Neural progenitor cell (in vitro differentiated cells): ENCODE data around the gene ATXN1. TPM values are rescaled to one million over a fixed set of nuclear protein-coding genes. Genes with fewer than 3 reads are reported as not detected.

Source experiments
- DNase-seq: peaks from one replicate; pipeline ENCODE4 v3.0.0-alpha.2; 2016; ENCODE audit warnings: low spot score
- H2AFZ ChIP-seq: fragments of 200-600 bp; sonication (generic); replicated peaks from 2 replicates; pipeline ENCODE4 v1.6.1; 2016; ENCODE audit warnings: antibody characterized with exemption
- H3F3A ChIP-seq: fragments of 200-600 bp; sonication (generic); 2 replicates; pipeline ENCODE4 v1.6.1; 2016; ENCODE audit warnings: antibody characterized with exemption, low read depth
- H3K27ac ChIP-seq: fragments of 200-600 bp; sonication (generic); 2 replicates; pipeline ENCODE4 v1.5.1; 2016; ENCODE audit warnings: mild to moderate bottlenecking
- H3K27me3 ChIP-seq: fragments of 200-600 bp; sonication (generic); 2 replicates; pipeline ENCODE4 v1.6.1; 2016; ENCODE audit warnings: mild to moderate bottlenecking, moderate library complexity
- H3K36me3 ChIP-seq: fragments of 200-600 bp; sonication (generic); 2 replicates; pipeline ENCODE4 v1.5.1; 2016
- H3K4me1 ChIP-seq: fragments of 200-600 bp; sonication (generic); 2 replicates; pipeline ENCODE4 v1.6.1; 2016; ENCODE audit warnings: mixed run types
- H3K4me2 ChIP-seq: fragments of 200-600 bp; sonication (generic); 2 replicates; pipeline ENCODE4 v1.6.1; 2016
- H3K4me3 ChIP-seq: fragments of 200-600 bp; sonication (generic); 2 replicates; pipeline ENCODE4 v1.5.1; 2016
- H3K79me2 ChIP-seq: fragments of 200-600 bp; sonication (generic); 2 replicates; pipeline ENCODE4 v1.6.1; 2016; ENCODE audit warnings: low read depth
- H3K9ac ChIP-seq: fragments of 200-600 bp; sonication (generic); 2 replicates; pipeline ENCODE4 v1.6.1; 2016
- H3K9me3 ChIP-seq: fragments of 200-600 bp; sonication (generic); 2 replicates; pipeline ENCODE4 v1.5.1; 2016; ENCODE audit warnings: low read depth
- H4K20me1 ChIP-seq: fragments of 200-600 bp; sonication (generic); 2 replicates; pipeline ENCODE4 v1.6.1; 2016; ENCODE audit warnings: low read depth
- H3K27ac Mint-ChIP-seq: 3 replicates; pipeline ENCODE4 v1.8.0; 2021; ENCODE audit warnings: mixed read lengths
- H3K27me3 Mint-ChIP-seq: 2 replicates; pipeline ENCODE4 v1.8.0; 2022; ENCODE audit warnings: low read depth, mild to moderate bottlenecking, inconsistent platforms, moderate library complexity, mixed read lengths; ENCODE audit not compliant: insufficient read depth
- H3K36me3 Mint-ChIP-seq: 3 replicates; pipeline ENCODE4 v1.8.0; 2021; ENCODE audit warnings: mixed read lengths
- H3K4me1 Mint-ChIP-seq: 3 replicates; pipeline ENCODE4 v1.8.0; 2021; ENCODE audit warnings: mixed read lengths
- H3K4me3 Mint-ChIP-seq: 3 replicates; pipeline ENCODE4 v1.8.0; 2021; ENCODE audit warnings: mild to moderate bottlenecking, moderate library complexity, mixed read lengths
- H3K9me3 Mint-ChIP-seq: 3 replicates; pipeline ENCODE4 v1.8.0; 2020; ENCODE audit warnings: mixed read lengths
- CTCF ChIP-seq: fragments of 200-600 bp; sonication (generic); IDR thresholded peaks from 2 replicates; pipeline ENCODE4 v1.5.1; 2017; ENCODE audit warnings: antibody characterized with exemption, mild to moderate bottlenecking
- EZH2 ChIP-seq: fragments of 200-600 bp; sonication (generic); IDR thresholded peaks from 2 replicates; pipeline ENCODE4 v1.6.1; 2017; ENCODE audit warnings: antibody characterized with exemption, mild to moderate bottlenecking, moderate library complexity
- EZH2phosphoT487 ChIP-seq: fragments of 200-600 bp; sonication (generic); IDR thresholded peaks from 2 replicates; pipeline ENCODE4 v1.6.1; 2017; ENCODE audit warnings: antibody characterized with exemption
- total RNA-seq: library from RNA; depleted of rRNA; stranded (reverse); fragments of >200 nt; gene quantifications from 2 replicates; pipeline ENCODE4 v1.2.3, GENCODE V29; 2015; ENCODE audit warnings: low replicate concordance

ATXN1 gene
- total RNA-seq, 1 donor from 2014 or later = 3.6 TPM

DNA sequence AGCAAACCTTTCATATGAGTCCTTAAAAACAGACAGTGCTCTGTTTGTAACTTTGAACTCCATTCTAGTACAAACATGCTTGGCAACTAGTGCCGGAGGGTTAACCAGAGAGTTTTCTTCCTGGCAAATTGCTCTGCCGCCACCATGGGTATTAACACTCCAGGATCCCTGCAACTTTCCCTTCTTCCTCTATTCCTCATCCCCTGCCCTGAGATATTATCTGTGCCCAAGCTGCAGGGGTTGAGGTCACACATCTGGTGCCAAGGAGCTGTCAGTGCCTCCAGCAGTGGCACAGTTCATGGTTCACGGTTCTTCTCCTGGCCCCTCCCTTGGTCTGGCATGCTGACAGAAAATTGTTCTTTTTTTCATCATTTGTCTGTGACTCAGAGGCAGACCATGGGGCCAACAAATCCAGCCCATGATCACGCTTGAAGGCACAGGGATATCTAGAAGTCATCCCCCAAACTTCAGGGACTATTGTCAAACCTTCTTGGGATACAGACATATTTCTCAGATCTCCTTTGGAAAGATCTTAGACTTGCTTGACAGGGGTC, 77.5 kb downstream of the ATXN1 start:
- H3K4me1 Mint-ChIP-seq = peaks cover 16% of the 10 kb centered on the region

DNA sequence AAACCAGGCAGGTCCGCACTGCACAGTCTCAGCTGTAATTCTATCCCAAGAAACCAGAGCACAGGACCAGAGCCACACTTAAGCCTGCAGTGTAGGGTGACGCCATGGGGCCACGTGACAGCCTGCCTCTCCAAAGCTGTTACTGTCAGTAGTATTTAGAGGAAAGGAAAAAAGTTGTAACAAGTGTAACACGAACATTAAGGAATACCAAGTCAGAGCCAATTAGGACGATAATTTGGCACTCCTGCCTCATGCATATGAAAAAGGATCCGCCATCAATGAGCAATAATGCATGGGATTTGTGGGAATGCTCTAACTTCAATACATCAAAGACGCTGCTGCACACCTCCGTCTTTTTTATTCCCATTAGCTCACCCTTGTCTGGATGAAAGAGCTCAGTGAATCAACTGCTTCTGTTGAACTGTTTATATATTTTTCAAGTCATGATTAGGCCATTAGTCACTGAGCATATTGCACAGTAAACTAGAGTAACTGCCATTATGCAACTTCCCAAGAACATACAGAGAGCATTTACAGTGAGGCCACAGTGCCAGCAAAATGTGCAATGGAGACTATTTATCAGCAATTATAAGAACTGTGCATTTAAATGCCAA, 79.9 kb downstream of the ATXN1 start:
- Mint-ChIP-seq H3K4me3 (no peak overlapping the region), H3K9me3 (no peaks in the 10 kb centered on the region), H3K27ac (no peak overlapping the region), H3K36me3 (no peaks in the 10 kb centered on the region), H3K27me3 (no peaks in the 10 kb centered on the region), H3K4me1 (peaks cover 16% of the 10 kb centered on the region)
- Histone ChIP-seq H3K27ac (no peak overlapping the region), H3K4me1 (peaks cover 12% of the 10 kb centered on the region), H3K9me3 (no peaks in the 10 kb centered on the region), H3K36me3 (no peaks in the 10 kb centered on the region), H3K9ac (no peak overlapping the region), H3K79me2 (no peaks in the 10 kb centered on the region), H3K4me2 (no peak overlapping the region), H4K20me1 (no peaks in the 10 kb centered on the region), H3K4me3 (no peak overlapping the region), H2AFZ (no peak overlapping the region), H3F3A (no peaks in the 10 kb centered on the region), H3K27me3 (no peaks in the 10 kb centered on the region)
- TF ChIP-seq EZH2phosphoT487 = no peak
- no peak for TF ChIP-seq EZH2
- TF ChIP-seq CTCF = no peak
- no peak for DNase-seq

More for the DNA sequence above, 77.5 kb downstream of the ATXN1 start:
- H3K27me3 Mint-ChIP-seq = no peaks in the 10 kb centered on the region
- TF ChIP-seq EZH2 (no peak), CTCF (no peak), EZH2phosphoT487 (no peak)
- Histone ChIP-seq H3K27me3 (no peaks in the 10 kb centered on the region), H3K4me3 (no peak overlapping the region), H3K79me2 (no peaks in the 10 kb centered on the region), H3F3A (no peaks in the 10 kb centered on the region), H3K9me3 (no peaks in the 10 kb centered on the region), H3K4me1 (peaks cover 12% of the 10 kb centered on the region), H4K20me1 (no peaks in the 10 kb centered on the region), H3K27ac (no peak overlapping the region), H3K36me3 (no peaks in the 10 kb centered on the region), H2AFZ (no peak overlapping the region), H3K4me2 (no peak overlapping the region), H3K9ac (no peak overlapping the region)
- no peak overlapping the region for H3K4me3 Mint-ChIP-seq
- DNase-seq = no peak
- H3K27ac Mint-ChIP-seq = no peak overlapping the region
- no peaks in the 10 kb centered on the region for H3K9me3 Mint-ChIP-seq
- H3K36me3 Mint-ChIP-seq = no peaks in the 10 kb centered on the region

GRCh38 chr6:16679050-16679449, 82.2 kb downstream of the ATXN1 start:
- no peak overlapping the region for H3K4me2 ChIP-seq
- Mint-ChIP-seq H3K9me3 (no peaks in the 10 kb centered on the region), H3K4me1 (peaks cover 9% of the 10 kb centered on the region), H3K4me3 (no peak overlapping the region), H3K27me3 (no peaks in the 10 kb centered on the region), H3K36me3 (no peaks in the 10 kb centered on the region), H3K27ac (no peak overlapping the region)
- no peak for DNase-seq
- H2AFZ ChIP-seq = no peak overlapping the region
- no peaks in the 10 kb centered on the region for H3K36me3 ChIP-seq
- H3K4me3 ChIP-seq = no peak overlapping the region
- H3K27me3 ChIP-seq = no peaks in the 10 kb centered on the region
- H3K9ac ChIP-seq = no peak overlapping the region
- H3K9me3 ChIP-seq = no peaks in the 10 kb centered on the region
- H4K20me1 ChIP-seq = no peaks in the 10 kb centered on the region
- no peak overlapping the region for H3K27ac ChIP-seq
- peaks cover 12% of the 10 kb centered on the region for H3K4me1 ChIP-seq
- no peaks in the 10 kb centered on the region for H3F3A ChIP-seq
- H3K79me2 ChIP-seq = no peaks in the 10 kb centered on the region
- TF ChIP-seq EZH2 (no peak), CTCF (no peak), EZH2phosphoT487 (no peak)
